NT2/D1 (cell line): ENCODE results near the gene EZH2.

Experiments used
- DNase-seq: peaks from one replicate; pipeline ENCODE4 v3.0.0-alpha.2; 2011; ENCODE audit warnings: low read depth, low spot score
- H3K27me3 ChIP-seq: 2 replicates; pipeline ENCODE4 v1.6.0; 2011; ENCODE audit warnings: mild to moderate bottlenecking; ENCODE audit not compliant: insufficient read length, insufficient read depth
- H3K36me3 ChIP-seq: 2 replicates; pipeline ENCODE4 v1.6.1; 2011; ENCODE audit warnings: mild to moderate bottlenecking, low read length, mixed read lengths; ENCODE audit not compliant: insufficient read depth, insufficient read length
- H3K4me1 ChIP-seq: 2 replicates; pipeline ENCODE4 v1.5.1; 2011; ENCODE audit not compliant: insufficient read depth, insufficient read length
- H3K4me3 ChIP-seq: 2 replicates; pipeline ENCODE4 v1.5.1; 2011; ENCODE audit warnings: low read depth; ENCODE audit not compliant: insufficient read length
- H3K9ac ChIP-seq: 2 replicates; pipeline ENCODE4 v1.6.0; 2011; ENCODE audit warnings: low read depth; ENCODE audit not compliant: insufficient read length
- H3K9me3 ChIP-seq: 2 replicates; pipeline ENCODE4 v1.5.1; 2011; ENCODE audit warnings: mild to moderate bottlenecking, low read length; ENCODE audit not compliant: insufficient read depth
- SUZ12 ChIP-seq: IDR thresholded peaks from 2 replicates; pipeline ENCODE4 v1.6.1; 2011; ENCODE audit not compliant: insufficient read length, insufficient read depth; ENCODE audit errors: extremely low read depth
- YY1 ChIP-seq: IDR thresholded peaks from 2 replicates; pipeline ENCODE4 v1.6.1; 2011; ENCODE audit not compliant: insufficient read length, insufficient read depth
- ZNF274 ChIP-seq: IDR thresholded peaks from 2 replicates; pipeline ENCODE4 v1.6.1; 2011; ENCODE audit warnings: mild to moderate bottlenecking, low read depth, low read length

Gene EZH2

DNA sequence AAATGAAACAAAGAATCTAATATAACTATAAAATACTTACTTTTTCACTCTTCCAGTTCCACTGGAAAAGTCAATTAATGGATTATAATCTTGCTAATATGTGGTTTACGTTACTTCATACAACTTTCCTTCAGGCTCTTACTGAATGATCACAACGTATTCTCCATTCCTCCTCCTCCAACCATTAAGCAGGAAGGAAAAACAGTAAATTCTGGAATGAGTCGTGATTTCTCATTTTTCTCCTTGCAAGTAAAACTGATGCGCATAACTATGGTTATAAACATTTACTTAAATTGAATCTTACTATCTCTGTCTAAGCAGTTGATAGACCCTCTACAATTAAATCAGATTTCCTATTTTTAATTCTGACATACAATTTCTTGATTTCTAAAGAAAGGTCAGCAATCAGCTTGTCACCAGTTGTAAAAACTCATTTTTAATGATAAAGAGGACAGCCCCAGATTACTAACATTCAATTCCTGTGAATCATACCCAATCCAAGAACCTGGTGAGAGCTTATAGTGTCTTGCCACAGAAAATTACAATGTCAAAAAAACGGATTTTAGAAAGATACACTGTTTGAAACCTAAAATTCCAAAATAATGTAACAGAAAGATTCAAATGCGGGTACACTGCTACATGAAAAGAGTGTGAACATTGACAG lies 64.3 kb downstream of the EZH2 start:
- H3K36me3 ChIP-seq = peaks cover 44% of the 10 kb centered on the region

DNA sequence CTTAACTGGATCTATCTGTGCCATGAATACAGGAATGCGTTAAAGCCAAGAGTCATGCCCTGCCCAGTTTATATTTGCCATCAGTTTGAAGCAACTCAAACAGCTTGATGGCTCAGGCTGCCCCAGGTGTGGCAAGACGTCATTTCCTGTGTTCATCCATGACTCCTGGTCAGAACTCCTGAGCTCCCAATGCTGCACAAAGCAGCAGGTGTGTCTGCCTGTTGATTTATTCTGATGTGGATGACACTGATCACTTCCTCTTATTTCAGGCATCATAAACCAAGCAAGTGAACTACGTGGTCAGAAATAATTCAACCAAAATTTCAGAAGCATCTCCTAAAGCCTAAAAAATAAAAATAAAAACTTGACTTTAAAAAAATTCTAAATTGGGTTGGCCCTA lies 68.5 kb downstream of the EZH2 start:
- no peaks in the 10 kb centered on the region for H3K4me1 ChIP-seq
- H3K36me3 ChIP-seq = peaks cover 60% of the 10 kb centered on the region
- no peak overlapping the region for H3K4me3 ChIP-seq
- no peak overlapping the region for H3K9ac ChIP-seq
- DNase-seq = no peak
- H3K27me3 ChIP-seq = no peaks in the 10 kb centered on the region
- no peaks in the 10 kb centered on the region for H3K9me3 ChIP-seq
- TF ChIP-seq SUZ12 (no peak), YY1 (no peak), ZNF274 (no peak)

More for the DNA sequence above, 64.3 kb downstream of the EZH2 start:
- DNase-seq = no peak
- Histone ChIP-seq H3K9ac (no peak overlapping the region), H3K4me1 (no peaks in the 10 kb centered on the region), H3K9me3 (no peaks in the 10 kb centered on the region), H3K27me3 (no peaks in the 10 kb centered on the region), H3K4me3 (no peak overlapping the region)
- TF ChIP-seq YY1 = no peak
- TF ChIP-seq ZNF274 = no peak
- no peak for TF ChIP-seq SUZ12

DNA sequence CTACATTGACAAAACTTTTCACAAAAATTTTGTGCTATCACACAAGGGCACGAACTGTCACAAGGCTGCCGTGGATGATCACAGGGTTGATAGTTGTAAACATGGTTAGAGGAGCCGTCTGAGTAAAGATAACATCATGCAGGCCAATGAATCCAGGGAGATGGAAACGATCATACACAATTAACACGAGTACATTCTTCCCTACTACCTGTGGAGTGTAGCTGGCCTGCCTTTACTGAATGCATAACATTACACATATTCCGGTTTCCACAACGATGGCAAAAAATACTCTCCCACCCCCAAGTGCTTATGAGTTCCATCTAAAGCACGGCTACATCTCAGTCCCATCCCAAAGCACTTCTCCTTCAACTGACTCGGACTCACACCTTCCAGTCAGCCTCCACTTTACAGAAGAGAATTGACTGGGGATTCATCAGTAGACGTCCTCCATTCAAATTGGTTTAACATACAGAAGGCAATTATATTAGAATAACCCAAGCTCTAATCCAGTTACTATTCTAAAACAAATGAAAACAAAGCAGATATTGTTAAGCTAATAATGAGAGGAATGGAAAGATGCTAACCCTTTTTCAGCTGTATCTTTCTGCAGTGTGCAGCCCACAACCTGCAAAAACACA lies 69.0 kb downstream of the EZH2 start:
- H3K27me3 ChIP-seq = no peaks in the 10 kb centered on the region
- H3K9me3 ChIP-seq = no peaks in the 10 kb centered on the region
- no peak overlapping the region for H3K9ac ChIP-seq
- peaks cover 61% of the 10 kb centered on the region for H3K36me3 ChIP-seq
- H3K4me3 ChIP-seq = no peak overlapping the region
- DNase-seq = no peak
- no peak for TF ChIP-seq SUZ12
- TF ChIP-seq ZNF274 = no peak
- TF ChIP-seq YY1 = no peak
- H3K4me1 ChIP-seq = no peaks in the 10 kb centered on the region

DNA sequence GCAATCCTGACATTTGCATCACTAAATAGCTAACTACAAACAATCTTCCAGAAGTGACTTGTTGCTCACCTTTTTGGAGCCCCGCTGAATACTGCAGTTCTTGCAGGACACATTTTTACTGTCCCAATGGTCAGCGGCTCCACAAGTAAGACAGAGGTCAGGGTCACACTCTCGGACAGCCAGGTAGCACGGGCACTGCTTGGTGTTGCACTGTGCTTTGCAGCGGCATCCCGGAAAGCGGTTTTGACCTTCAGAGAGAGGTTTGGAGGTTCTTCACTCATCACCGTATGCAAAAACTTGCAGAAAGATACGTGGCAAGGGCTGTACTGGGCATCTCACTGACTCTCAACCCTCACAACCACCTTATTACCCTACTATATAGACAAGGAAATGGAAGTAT lies 70.2 kb downstream of the EZH2 start:
- H3K4me1 ChIP-seq = no peaks in the 10 kb centered on the region
- TF ChIP-seq ZNF274 (no peak), YY1 (no peak), SUZ12 (no peak)
- peaks cover 64% of the 10 kb centered on the region for H3K36me3 ChIP-seq
- DNase-seq = no peak
- H3K4me3 ChIP-seq = no peak overlapping the region
- no peaks in the 10 kb centered on the region for H3K27me3 ChIP-seq
- H3K9me3 ChIP-seq = no peaks in the 10 kb centered on the region
- H3K9ac ChIP-seq = no peak overlapping the region

DNA sequence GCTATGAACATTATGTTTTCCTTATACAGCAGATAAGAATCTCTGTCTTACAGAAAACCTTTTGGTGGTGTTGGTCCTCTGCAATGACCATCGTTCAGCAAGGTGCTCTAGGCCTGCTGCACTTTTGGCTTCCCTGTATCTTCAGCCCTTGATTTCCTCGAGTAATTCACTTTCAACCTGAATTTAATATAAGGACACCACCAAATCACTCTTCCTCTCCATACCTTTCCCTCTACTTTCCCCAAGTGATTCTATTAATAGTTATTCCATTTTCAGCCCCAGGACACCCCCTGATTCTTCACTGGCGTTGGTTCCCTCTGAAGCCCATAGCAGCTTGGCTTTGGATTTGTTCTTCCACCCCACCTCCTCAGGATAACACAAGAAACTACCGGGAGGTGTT lies 72.2 kb downstream of the EZH2 start:
- Histone ChIP-seq H3K4me3 (no peak overlapping the region), H3K27me3 (no peaks in the 10 kb centered on the region), H3K4me1 (no peaks in the 10 kb centered on the region), H3K9ac (no peak overlapping the region), H3K36me3 (peaks cover 68% of the 10 kb centered on the region), H3K9me3 (no peaks in the 10 kb centered on the region)
- no peak for DNase-seq
- TF ChIP-seq YY1 (no peak), ZNF274 (no peak), SUZ12 (no peak)

DNA sequence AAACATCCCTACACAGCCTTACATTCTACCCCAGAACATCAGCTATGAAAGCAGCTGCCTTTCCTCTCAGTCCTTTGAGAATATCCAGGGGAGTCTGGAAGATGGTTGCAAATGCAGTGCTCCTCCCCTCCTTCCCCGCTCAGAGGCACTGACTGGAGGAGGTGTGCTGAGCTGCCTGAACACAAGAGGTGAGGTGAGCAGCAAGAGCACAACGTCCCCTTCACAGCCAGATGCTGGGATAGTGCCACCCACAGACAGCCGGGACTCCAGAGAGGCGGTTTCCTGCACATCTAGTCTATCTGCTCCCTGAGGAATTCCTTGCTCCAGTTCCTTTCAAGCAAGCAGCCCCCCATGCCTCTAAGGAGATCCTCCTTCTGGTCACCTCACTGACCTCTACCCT lies 74.2 kb downstream of the EZH2 start:
- peaks cover 61% of the 10 kb centered on the region for H3K36me3 ChIP-seq
- no peak for TF ChIP-seq SUZ12
- no peak for TF ChIP-seq ZNF274
- TF ChIP-seq YY1 = no peak

DNA sequence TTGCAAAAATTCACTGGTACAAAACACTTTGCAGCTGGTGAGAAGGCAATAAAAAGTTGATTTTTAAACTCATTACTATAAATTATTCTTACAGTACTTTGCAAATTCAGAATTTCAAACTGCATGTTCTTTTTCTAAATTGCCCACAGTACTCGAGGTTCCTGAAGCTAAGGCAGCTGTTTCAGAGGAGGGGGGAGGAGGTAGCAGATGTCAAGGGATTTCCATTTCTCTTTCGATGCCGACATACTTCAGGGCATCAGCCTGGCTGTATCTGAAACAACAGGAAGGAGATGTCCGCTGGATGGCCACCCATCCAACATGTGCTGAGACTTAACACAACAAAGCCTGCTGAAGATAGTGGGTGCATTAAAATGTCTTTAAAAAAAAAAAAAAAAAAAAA lies 76.7 kb downstream of the EZH2 start:
- peaks cover 49% of the 10 kb centered on the region for H3K36me3 ChIP-seq
- DNase-seq = no peak
- H3K27me3 ChIP-seq = no peaks in the 10 kb centered on the region
- H3K9ac ChIP-seq = no peak overlapping the region
- H3K9me3 ChIP-seq = no peaks in the 10 kb centered on the region
- H3K4me1 ChIP-seq = no peaks in the 10 kb centered on the region
- TF ChIP-seq SUZ12 (no peak), ZNF274 (no peak)
- H3K4me3 ChIP-seq = no peak overlapping the region

More for the DNA sequence above, 74.2 kb downstream of the EZH2 start:
- Histone ChIP-seq H3K9ac (no peak overlapping the region), H3K27me3 (no peaks in the 10 kb centered on the region), H3K9me3 (no peaks in the 10 kb centered on the region), H3K4me3 (no peak overlapping the region), H3K4me1 (no peaks in the 10 kb centered on the region)
- no peak for DNase-seq
